HepG2 (cell line): Measurements from ENCODE around the gene STAT4. TPM values are rescaled to one million over a fixed set of nuclear protein-coding genes. Genes with fewer than 3 reads are reported as not detected.
A peak's percentile ranks its signal among the peaks of the same experiment; 100 is the strongest.

Experiments used
- ARHGAP35 ChIP-seq: sonication (generic); formaldehyde crosslinking; IDR thresholded peaks from 2 replicates; pipeline ENCODE4 v1.9.0; 2022; ENCODE audit warnings: mild to moderate bottlenecking, inconsistent platforms, moderate library complexity, missing genetic modification reagents, borderline replicate concordance
- ASH2L ChIP-seq: fragments of 300-600, 200-600 bp; sonication (generic); IDR thresholded peaks from 2 replicates; pipeline ENCODE4 v1.7.0; 2017; ENCODE audit warnings: low read depth, mild to moderate bottlenecking, moderate library complexity, mixed read lengths, low read length; ENCODE audit not compliant: insufficient read length
- ATF1 ChIP-seq: IDR thresholded peaks from 2 replicates; pipeline ENCODE4 v1.6.1; 2016; ENCODE audit warnings: mild to moderate bottlenecking, control low read depth
- FOSL1 ChIP-seq: sonication (generic); formaldehyde crosslinking; IDR thresholded peaks from 2 replicates; pipeline ENCODE4 v1.9.0; 2021; ENCODE audit warnings: missing genetic modification reagents, borderline replicate concordance
- MAFG ChIP-seq: sonication (generic); formaldehyde crosslinking; IDR thresholded peaks from 2 replicates; pipeline ENCODE4 v1.5.1; 2020; ENCODE audit warnings: mild to moderate bottlenecking, missing genetic modification reagents
- PAWR ChIP-seq: sonication (generic); formaldehyde crosslinking; IDR thresholded peaks from 2 replicates; pipeline ENCODE4 v1.4.0; 2020; ENCODE audit warnings: missing genetic modification reagents, mild to moderate bottlenecking, borderline replicate concordance
- RBFOX2 ChIP-seq: fragments of 200-400 bp; formaldehyde crosslinking; IDR thresholded peaks from 2 replicates; pipeline ENCODE4 v1.6.1; 2017; ENCODE audit warnings: low read depth, mild to moderate bottlenecking, low read length
- ZNF616 ChIP-seq: sonication (generic); formaldehyde crosslinking; IDR thresholded peaks from 2 replicates; pipeline ENCODE4 v1.5.0; 2020; ENCODE audit warnings: low read depth, mild to moderate bottlenecking, missing genetic modification reagents
- ZNF660 ChIP-seq: sonication (generic); formaldehyde crosslinking; IDR thresholded peaks from 2 replicates; pipeline ENCODE4 v1.5.1; 2020; ENCODE audit warnings: mild to moderate bottlenecking, low read depth, missing genetic modification reagents, borderline replicate concordance
- ZNF891 ChIP-seq: sonication (generic); formaldehyde crosslinking; IDR thresholded peaks from 2 replicates; pipeline ENCODE4 v1.5.0; 2020; ENCODE audit warnings: mild to moderate bottlenecking, missing genetic modification reagents
- polyA plus RNA-seq, 8 experiments: library from polyadenylated mRNA; depleted of rRNA in 3 of 8; stranded (reverse) in 7 of 8; unstranded in 1 of 8; fragments of >200 nt; fragmentation: Illumina TruSeq in 4 of 8; extraction: Trizol in 4 of 8; gene quantifications; 2 replicates each; pipeline versions ENCODE4 v1.2.1 to v1.2.3, GENCODE V29; 2011 to 2016; ENCODE audit warnings: low read depth in 4 of 8, missing spikeins in 1 of 8, mixed read lengths in 1 of 8; ENCODE audit not compliant: insufficient read depth in 1 of 8
- total RNA-seq, 5 experiments: library from RNA; depleted of rRNA; stranded (reverse); fragments of >200 nt; fragmentation: Illumina TruSeq; extraction: Trizol; gene quantifications; 2 replicates each; pipeline ENCODE4 v1.2.3, GENCODE V29; 2016; ENCODE audit warnings: low read depth in 1 of 5
- TF ChIP-seq, protein P1 (sequence below): sonication (generic); formaldehyde crosslinking; IDR thresholded peaks from 2 replicates; pipeline ENCODE4 v1.4.0; 2020; ENCODE audit warnings: mild to moderate bottlenecking, missing genetic modification reagents
- TF ChIP-seq, protein P2 (sequence below): sonication (generic); formaldehyde crosslinking; IDR thresholded peaks from 2 replicates; pipeline ENCODE4 v1.4.0; 2020; ENCODE audit warnings: mild to moderate bottlenecking, missing genetic modification reagents, borderline replicate concordance
- TF ChIP-seq, protein P3 (sequence below): sonication (generic); formaldehyde crosslinking; IDR thresholded peaks from 2 replicates; pipeline ENCODE4 v1.5.0; 2020; ENCODE audit warnings: missing genetic modification reagents, mild to moderate bottlenecking, borderline replicate concordance
- TF ChIP-seq, protein P4 (sequence below): sonication (generic); formaldehyde crosslinking; IDR thresholded peaks from 2 replicates; pipeline ENCODE4 v1.4.0; 2020; ENCODE audit warnings: missing genetic modification reagents
- TF ChIP-seq, protein P5 (sequence below), 2 experiments: fragments of 450-650 bp in 1 of 2; sonication (generic) in 1 of 2; formaldehyde crosslinking; IDR thresholded peaks; 2 replicates each; pipeline versions ENCODE4 v1.5.0 to v1.8.0; 2020 to 2022; ENCODE audit warnings: mild to moderate bottlenecking in 1 of 2, missing genetic modification reagents in 1 of 2
- TF ChIP-seq, protein P6 (sequence below): sonication (generic); formaldehyde crosslinking; IDR thresholded peaks from 2 replicates; pipeline ENCODE4 v1.4.0; 2020; ENCODE audit warnings: missing genetic modification reagents

STAT4 gene
- total and polyA plus RNA-seq, 2 of the 13 experiments (the other 11 are each of a cell fraction or from before 2014, with no cell fraction given), result 0.37 TPM; not detected in 1

DNA sequence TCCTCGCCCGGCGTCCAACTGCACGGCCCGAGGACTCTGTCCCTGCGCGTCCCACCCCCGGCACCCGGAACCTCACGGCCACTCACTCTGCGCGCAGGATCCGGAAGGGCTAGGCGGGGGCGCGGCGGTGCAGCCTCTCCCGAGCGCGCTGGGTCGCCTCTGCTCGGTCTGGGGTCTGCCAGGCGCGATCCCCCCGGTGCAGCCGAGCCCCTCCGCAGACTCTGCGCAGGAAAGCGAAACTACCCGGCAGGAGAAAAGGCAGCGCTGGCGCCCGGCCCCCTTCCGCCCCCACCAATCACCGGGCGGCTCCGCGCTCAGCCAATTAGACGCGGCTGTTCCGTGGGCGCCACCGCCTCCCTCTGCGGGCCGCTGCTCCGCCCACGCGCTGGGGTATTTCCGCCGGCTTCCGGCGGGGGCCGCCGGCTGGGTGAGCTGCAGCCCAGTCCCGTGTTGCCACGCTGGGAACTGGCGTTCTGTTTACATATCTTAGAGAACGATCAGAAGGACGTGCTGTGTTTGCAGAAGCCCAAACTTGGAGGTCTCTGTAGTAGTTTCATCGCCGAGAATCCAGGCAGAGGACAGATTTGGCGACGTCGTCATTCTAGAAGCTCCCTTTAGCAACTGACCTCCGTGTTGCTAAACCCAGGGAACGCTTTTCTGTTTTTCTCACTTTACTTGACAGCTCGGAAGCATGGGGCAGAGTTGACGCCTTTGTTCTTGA, 136.7 kb downstream of the STAT4 start, which contains the start of gene STAT1 (continued):
- TF ChIP-seq, protein P1, sequence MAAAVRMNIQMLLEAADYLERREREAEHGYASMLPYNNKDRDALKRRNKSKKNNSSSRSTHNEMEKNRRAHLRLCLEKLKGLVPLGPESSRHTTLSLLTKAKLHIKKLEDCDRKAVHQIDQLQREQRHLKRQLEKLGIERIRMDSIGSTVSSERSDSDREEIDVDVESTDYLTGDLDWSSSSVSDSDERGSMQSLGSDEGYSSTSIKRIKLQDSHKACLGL, result peak; percentile 91
- peak; percentile 92; the same call in 1 of the 2 replicates for TF ChIP-seq PAWR
- 0 out of 2 replicates have a peak, but pooled peaks have one; percentile 16 for TF ChIP-seq FOSL1 (CRISPR knock-in tag)
- TF ChIP-seq, protein P2, sequence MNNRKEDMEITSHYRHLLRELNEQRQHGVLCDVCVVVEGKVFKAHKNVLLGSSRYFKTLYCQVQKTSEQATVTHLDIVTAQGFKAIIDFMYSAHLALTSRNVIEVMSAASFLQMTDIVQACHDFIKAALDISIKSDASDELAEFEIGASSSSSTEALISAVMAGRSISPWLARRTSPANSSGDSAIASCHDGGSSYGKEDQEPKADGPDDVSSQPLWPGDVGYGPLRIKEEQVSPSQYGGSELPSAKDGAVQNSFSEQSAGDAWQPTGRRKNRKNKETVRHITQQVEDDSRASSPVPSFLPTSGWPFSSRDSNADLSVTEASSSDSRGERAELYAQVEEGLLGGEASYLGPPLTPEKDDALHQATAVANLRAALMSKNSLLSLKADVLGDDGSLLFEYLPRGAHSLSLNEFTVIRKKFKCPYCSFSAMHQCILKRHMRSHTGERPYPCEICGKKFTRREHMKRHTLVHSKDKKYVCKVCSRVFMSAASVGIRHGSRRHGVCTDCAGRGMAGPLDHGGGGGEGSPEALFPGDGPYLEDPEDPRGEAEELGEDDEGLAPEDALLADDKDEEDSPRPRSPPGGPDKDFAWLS (CRISPR knock-in tag), result peak; percentile 97
- no peak for TF ChIP-seq MAFG (CRISPR knock-in tag)
- no peak for TF ChIP-seq ZNF616 (CRISPR knock-in tag)
- TF ChIP-seq, protein P3, sequence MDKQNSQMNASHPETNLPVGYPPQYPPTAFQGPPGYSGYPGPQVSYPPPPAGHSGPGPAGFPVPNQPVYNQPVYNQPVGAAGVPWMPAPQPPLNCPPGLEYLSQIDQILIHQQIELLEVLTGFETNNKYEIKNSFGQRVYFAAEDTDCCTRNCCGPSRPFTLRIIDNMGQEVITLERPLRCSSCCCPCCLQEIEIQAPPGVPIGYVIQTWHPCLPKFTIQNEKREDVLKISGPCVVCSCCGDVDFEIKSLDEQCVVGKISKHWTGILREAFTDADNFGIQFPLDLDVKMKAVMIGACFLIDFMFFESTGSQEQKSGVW (CRISPR knock-in tag), result 0 out of 2 replicates have a peak, but pooled peaks have one; percentile 38
- no peak; the same call in 1 of the 2 replicates for TF ChIP-seq ZNF660 (CRISPR knock-in tag)
- TF ChIP-seq, protein P4, sequence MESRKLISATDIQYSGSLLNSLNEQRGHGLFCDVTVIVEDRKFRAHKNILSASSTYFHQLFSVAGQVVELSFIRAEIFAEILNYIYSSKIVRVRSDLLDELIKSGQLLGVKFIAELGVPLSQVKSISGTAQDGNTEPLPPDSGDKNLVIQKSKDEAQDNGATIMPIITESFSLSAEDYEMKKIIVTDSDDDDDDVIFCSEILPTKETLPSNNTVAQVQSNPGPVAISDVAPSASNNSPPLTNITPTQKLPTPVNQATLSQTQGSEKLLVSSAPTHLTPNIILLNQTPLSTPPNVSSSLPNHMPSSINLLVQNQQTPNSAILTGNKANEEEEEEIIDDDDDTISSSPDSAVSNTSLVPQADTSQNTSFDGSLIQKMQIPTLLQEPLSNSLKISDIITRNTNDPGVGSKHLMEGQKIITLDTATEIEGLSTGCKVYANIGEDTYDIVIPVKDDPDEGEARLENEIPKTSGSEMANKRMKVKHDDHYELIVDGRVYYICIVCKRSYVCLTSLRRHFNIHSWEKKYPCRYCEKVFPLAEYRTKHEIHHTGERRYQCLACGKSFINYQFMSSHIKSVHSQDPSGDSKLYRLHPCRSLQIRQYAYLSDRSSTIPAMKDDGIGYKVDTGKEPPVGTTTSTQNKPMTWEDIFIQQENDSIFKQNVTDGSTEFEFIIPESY (CRISPR knock-in tag), result no peak
- peak; percentile 73; the same call in 1 of the 2 replicates for TF ChIP-seq ZNF891
- TF ChIP-seq ARHGAP35 (CRISPR knock-in tag), result peak; percentile 79; the same call in 1 of the 2 replicates
- TF ChIP-seq ATF1 (CRISPR knock-in tag), result no peak; the same call in 1 of the 2 replicates
- TF ChIP-seq, protein P5, sequence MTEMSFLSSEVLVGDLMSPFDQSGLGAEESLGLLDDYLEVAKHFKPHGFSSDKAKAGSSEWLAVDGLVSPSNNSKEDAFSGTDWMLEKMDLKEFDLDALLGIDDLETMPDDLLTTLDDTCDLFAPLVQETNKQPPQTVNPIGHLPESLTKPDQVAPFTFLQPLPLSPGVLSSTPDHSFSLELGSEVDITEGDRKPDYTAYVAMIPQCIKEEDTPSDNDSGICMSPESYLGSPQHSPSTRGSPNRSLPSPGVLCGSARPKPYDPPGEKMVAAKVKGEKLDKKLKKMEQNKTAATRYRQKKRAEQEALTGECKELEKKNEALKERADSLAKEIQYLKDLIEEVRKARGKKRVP (CRISPR knock-in tag; IDR thresholded peaks at IDR 0.05), result peak in 1 of 2 experiments; percentile 89; a peak in 2 of 4 replicates
- TF ChIP-seq ASH2L, result peak; percentile 100
- TF ChIP-seq, protein P6, sequence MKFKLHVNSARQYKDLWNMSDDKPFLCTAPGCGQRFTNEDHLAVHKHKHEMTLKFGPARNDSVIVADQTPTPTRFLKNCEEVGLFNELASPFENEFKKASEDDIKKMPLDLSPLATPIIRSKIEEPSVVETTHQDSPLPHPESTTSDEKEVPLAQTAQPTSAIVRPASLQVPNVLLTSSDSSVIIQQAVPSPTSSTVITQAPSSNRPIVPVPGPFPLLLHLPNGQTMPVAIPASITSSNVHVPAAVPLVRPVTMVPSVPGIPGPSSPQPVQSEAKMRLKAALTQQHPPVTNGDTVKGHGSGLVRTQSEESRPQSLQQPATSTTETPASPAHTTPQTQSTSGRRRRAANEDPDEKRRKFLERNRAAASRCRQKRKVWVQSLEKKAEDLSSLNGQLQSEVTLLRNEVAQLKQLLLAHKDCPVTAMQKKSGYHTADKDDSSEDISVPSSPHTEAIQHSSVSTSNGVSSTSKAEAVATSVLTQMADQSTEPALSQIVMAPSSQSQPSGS (CRISPR knock-in tag), result peak; percentile 90
- TF ChIP-seq RBFOX2, result peak; percentile 98
